Activated CD4-positive, alpha-beta memory T cell treated with anti-CD3 and anti-CD28 coated beads for 36 hours (primary cell): ENCODE results near the gene MAML2. TPM values are rescaled to one million over a fixed set of nuclear protein-coding genes. Genes with fewer than 3 reads are reported as not detected.

Experiments used
- CTCF ChIA-PET: fragments of 350-600 bp; sonication (Branson Sonifier 250); formaldehyde crosslinking; loops from one replicate; lab custom pipeline; 2021; ENCODE audit warnings: antibody characterized with exemption, inconsistent platforms; lab: Charles Lee
- POLR2A ChIA-PET: fragments of 350-600 bp; sonication (Branson Sonifier 250); formaldehyde crosslinking; loops from one replicate; lab custom pipeline; 2021; ENCODE audit warnings: antibody characterized with exemption; lab: Charles Lee
- DNase-seq: peaks from one replicate; pipeline ENCODE4 v3.0.0-alpha.2; 2020
- H3K27ac Mint-ChIP-seq: one replicate; pipeline ENCODE4 v1.8.0; 2021; ENCODE audit warnings: mixed read lengths
- H3K27me3 Mint-ChIP-seq: one replicate; pipeline ENCODE4 v1.8.0; 2021; ENCODE audit warnings: mixed read lengths
- H3K36me3 Mint-ChIP-seq: one replicate; pipeline ENCODE4 v1.8.0; 2021; ENCODE audit warnings: mixed read lengths
- H3K4me1 Mint-ChIP-seq: one replicate; pipeline ENCODE4 v1.8.0; 2021; ENCODE audit warnings: low read depth, mixed read lengths
- H3K4me3 Mint-ChIP-seq: one replicate; pipeline ENCODE4 v1.8.0; 2021; ENCODE audit warnings: mild to moderate bottlenecking, mixed read lengths
- H3K9me3 Mint-ChIP-seq: one replicate; pipeline ENCODE4 v1.8.0; 2021; ENCODE audit warnings: mixed read lengths
- intact Hi-C: fragments of 100-400 bp; cut with micrococcal nuclease; formaldehyde crosslinking; loops from one replicate; pipeline ENCODE4 v1.15.1; 2023
- total RNA-seq, 2 experiments: library from RNA; stranded (reverse); gene quantifications; one replicate each; pipeline ENCODE4 v1.2.3, GENCODE V29; 2021

Gene MAML2
- total RNA-seq, 2 experiments from 2014 or later: 24.2 TPM

- POLR2A ChIA-PET: no interaction called here
- H3K4me1 Mint-ChIP-seq: no peaks in the 10 kb centered on the region
- no peaks in the 10 kb centered on the region for H3K36me3 Mint-ChIP-seq
- DNase-seq: no peak
- no peak overlapping the region for H3K27ac Mint-ChIP-seq
- intact Hi-C loops: no loop called here
- H3K27me3 Mint-ChIP-seq: no peaks in the 10 kb centered on the region
- CTCF ChIA-PET: interaction anchor here (1.0 kb wide), 1 partner anchor 132 kb away, joined by 3 read pairs; no protein-coding TSS in a partner anchor
- H3K9me3 Mint-ChIP-seq: peaks cover 2% of the 10 kb centered on the region
- H3K4me3 Mint-ChIP-seq: no peak overlapping the region
These were observed 374.4 kb downstream of the MAML2 start for GRCh38 chr11:95968585-95968984.

- DNase-seq: no peak
- intact Hi-C loops: no loop called here
- Mint-ChIP-seq H3K4me1 (no peaks in the 10 kb centered on the region), H3K36me3 (no peaks in the 10 kb centered on the region), H3K4me3 (no peak overlapping the region), H3K27ac (no peak overlapping the region), H3K9me3 (peaks cover 2% of the 10 kb centered on the region), H3K27me3 (no peaks in the 10 kb centered on the region)
- ChIA-PET POLR2A (no interaction called here), CTCF (interaction anchor here (0.7 kb wide), 1 partner anchor 113 kb away, joined by 3 read pairs; no protein-coding TSS in a partner anchor)
These were observed 378.7 kb downstream of the MAML2 start for GRCh38 chr11:95964281-95964680.

- Mint-ChIP-seq H3K36me3 (no peaks in the 10 kb centered on the region), H3K4me3 (no peak overlapping the region), H3K9me3 (no peaks in the 10 kb centered on the region), H3K4me1 (no peaks in the 10 kb centered on the region), H3K27ac (no peak overlapping the region), H3K27me3 (no peaks in the 10 kb centered on the region)
- POLR2A ChIA-PET: no interaction called here
- intact Hi-C loops: no loop called here
- CTCF ChIA-PET: no interaction called here
- no peak for DNase-seq
These were observed 381.2 kb downstream of the MAML2 start for GRCh38 chr11:95961758-95962157.

GRCh38 chr11:95950905-95951304, 392.1 kb downstream of the MAML2 start:
- no peak overlapping the region for H3K4me3 Mint-ChIP-seq
- intact Hi-C loops: no loop called here
- peaks cover 8% of the 10 kb centered on the region for H3K36me3 Mint-ChIP-seq
- H3K9me3 Mint-ChIP-seq: peaks cover 5% of the 10 kb centered on the region
- H3K4me1 Mint-ChIP-seq: no peaks in the 10 kb centered on the region
- no peaks in the 10 kb centered on the region for H3K27me3 Mint-ChIP-seq
- H3K27ac Mint-ChIP-seq: no peak overlapping the region
- DNase-seq: no peak
- POLR2A ChIA-PET: no interaction called here
- CTCF ChIA-PET: no interaction called here

GRCh38 chr11:95948637-95949036, 394.4 kb downstream of the MAML2 start:
- ChIA-PET POLR2A (no interaction called here), CTCF (no interaction called here)
- H3K36me3 Mint-ChIP-seq: peaks cover 21% of the 10 kb centered on the region

GRCh38 chr11:95944623-95945022, 398.4 kb downstream of the MAML2 start:
- H3K36me3 Mint-ChIP-seq: peaks cover 21% of the 10 kb centered on the region
- no peaks in the 10 kb centered on the region for H3K27me3 Mint-ChIP-seq
- no peak overlapping the region for H3K4me3 Mint-ChIP-seq
- ChIA-PET CTCF (no interaction called here), POLR2A (no interaction called here)
- intact Hi-C loops: no loop called here
- peaks cover 27% of the 10 kb centered on the region for H3K9me3 Mint-ChIP-seq
- H3K27ac Mint-ChIP-seq: no peak overlapping the region
- H3K4me1 Mint-ChIP-seq: no peaks in the 10 kb centered on the region
- DNase-seq: no peak

More at GRCh38 chr11:95948637-95949036, 394.4 kb downstream of the MAML2 start:
- Mint-ChIP-seq H3K9me3 (peaks cover 27% of the 10 kb centered on the region), H3K4me1 (no peaks in the 10 kb centered on the region), H3K27me3 (no peaks in the 10 kb centered on the region), H3K4me3 (no peak overlapping the region), H3K27ac (no peak overlapping the region)
- intact Hi-C loops: no loop called here
- no peak for DNase-seq

- no peak overlapping the region for H3K4me3 Mint-ChIP-seq
- no peaks in the 10 kb centered on the region for H3K27me3 Mint-ChIP-seq
- intact Hi-C loops: no loop called here
- POLR2A ChIA-PET: no interaction called here
- CTCF ChIA-PET: no interaction called here
- peaks cover 27% of the 10 kb centered on the region for H3K9me3 Mint-ChIP-seq
- H3K27ac Mint-ChIP-seq: no peak overlapping the region
- no peak for DNase-seq
- H3K36me3 Mint-ChIP-seq: peaks cover 15% of the 10 kb centered on the region
- no peaks in the 10 kb centered on the region for H3K4me1 Mint-ChIP-seq
These were observed 399.4 kb downstream of the MAML2 start for GRCh38 chr11:95943546-95943945.

GRCh38 chr11:95939091-95939490, 403.9 kb downstream of the MAML2 start:
- H3K9me3 Mint-ChIP-seq: peaks cover 4% of the 10 kb centered on the region
- H3K4me1 Mint-ChIP-seq: no peaks in the 10 kb centered on the region
- no peak overlapping the region for H3K4me3 Mint-ChIP-seq
- H3K27me3 Mint-ChIP-seq: no peaks in the 10 kb centered on the region
- no peak for DNase-seq
- intact Hi-C loops: no loop called here
- H3K27ac Mint-ChIP-seq: no peak overlapping the region
- POLR2A ChIA-PET: no interaction called here
- H3K36me3 Mint-ChIP-seq: peaks cover under 1% of the 10 kb centered on the region
- CTCF ChIA-PET: no interaction called here

- DNase-seq: no peak
- Mint-ChIP-seq H3K4me1 (no peaks in the 10 kb centered on the region), H3K36me3 (no peaks in the 10 kb centered on the region), H3K27ac (no peak overlapping the region), H3K9me3 (no peaks in the 10 kb centered on the region), H3K27me3 (no peaks in the 10 kb centered on the region), H3K4me3 (no peak overlapping the region)
- CTCF ChIA-PET: no interaction called here
- POLR2A ChIA-PET: no interaction called here
- intact Hi-C loops: no loop called here
These were observed 405.6 kb downstream of the MAML2 start for GRCh38 chr11:95937358-95937757.

GRCh38 chr11:95933594-95933993, 409.4 kb downstream of the MAML2 start:
- H3K9me3 Mint-ChIP-seq: peaks cover 9% of the 10 kb centered on the region
- ChIA-PET CTCF (no interaction called here), POLR2A (no interaction called here)
- H3K27ac Mint-ChIP-seq: no peak overlapping the region
- no peak overlapping the region for H3K4me3 Mint-ChIP-seq
- no peaks in the 10 kb centered on the region for H3K27me3 Mint-ChIP-seq
- intact Hi-C loops: no loop called here
- H3K4me1 Mint-ChIP-seq: no peaks in the 10 kb centered on the region
- peaks cover 6% of the 10 kb centered on the region for H3K36me3 Mint-ChIP-seq
- DNase-seq: no peak

- H3K27me3 Mint-ChIP-seq: no peaks in the 10 kb centered on the region
- POLR2A ChIA-PET: no interaction called here
- no peak overlapping the region for H3K27ac Mint-ChIP-seq
- CTCF ChIA-PET: interaction anchor here (0.7 kb wide), 1 partner anchor 458 kb away, joined by 3 read pairs; the partner anchor contains the start of gene CCDC82
- H3K4me1 Mint-ChIP-seq: no peaks in the 10 kb centered on the region
- DNase-seq: no peak
- H3K4me3 Mint-ChIP-seq: no peak overlapping the region
- H3K36me3 Mint-ChIP-seq: peaks cover 6% of the 10 kb centered on the region
- peaks cover 9% of the 10 kb centered on the region for H3K9me3 Mint-ChIP-seq
- intact Hi-C loops: no loop called here
These were observed 411.1 kb downstream of the MAML2 start for GRCh38 chr11:95931916-95932315.

GRCh38 chr11:95930948-95931347, 412.0 kb downstream of the MAML2 start:
- Mint-ChIP-seq H3K27ac (no peak overlapping the region), H3K36me3 (peaks cover 6% of the 10 kb centered on the region), H3K27me3 (no peaks in the 10 kb centered on the region), H3K4me1 (no peaks in the 10 kb centered on the region), H3K9me3 (peaks cover 9% of the 10 kb centered on the region), H3K4me3 (no peak overlapping the region)
- ChIA-PET POLR2A (no interaction called here), CTCF (no interaction called here)
- intact Hi-C loops: no loop called here
- DNase-seq: no peak

GRCh38 chr11:95926726-95927125, 416.3 kb downstream of the MAML2 start:
- peaks cover 6% of the 10 kb centered on the region for H3K36me3 Mint-ChIP-seq
- ChIA-PET CTCF (no interaction called here), POLR2A (no interaction called here)
- intact Hi-C loops: loop anchor here (10.0 kb wide), 2 partner anchors 268 to 638 kb away; no protein-coding TSS in a partner anchor
- peaks cover 25% of the 10 kb centered on the region for H3K4me1 Mint-ChIP-seq
- H3K27ac Mint-ChIP-seq: no peak overlapping the region
- peaks cover 9% of the 10 kb centered on the region for H3K9me3 Mint-ChIP-seq
- H3K27me3 Mint-ChIP-seq: no peaks in the 10 kb centered on the region
- H3K4me3 Mint-ChIP-seq: no peak overlapping the region
- no peak for DNase-seq
